ENCODE measurements around the gene ANO6.

The ANO6 gene

DNA sequence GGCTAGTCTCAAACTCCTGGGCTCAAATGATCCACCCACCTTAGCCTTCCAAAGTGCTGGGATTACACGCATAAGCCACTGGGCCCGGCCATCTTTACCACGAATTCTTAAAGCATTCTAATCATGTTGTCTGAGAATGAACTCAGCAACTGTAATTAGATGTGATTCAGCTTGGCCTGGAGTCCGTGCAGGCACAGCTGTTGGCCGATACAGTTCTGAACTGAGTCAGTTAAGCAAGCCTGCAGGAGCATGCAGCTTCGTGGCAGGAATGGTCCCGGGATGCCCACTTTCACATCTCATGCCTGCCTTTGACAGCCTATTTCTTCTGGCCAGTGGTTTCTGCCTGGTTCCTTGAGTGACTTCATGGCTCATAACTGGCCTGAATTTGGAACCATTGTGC lies 194.1 kb downstream of the ANO6 start:
- DNase-seq: no peak

DNA sequence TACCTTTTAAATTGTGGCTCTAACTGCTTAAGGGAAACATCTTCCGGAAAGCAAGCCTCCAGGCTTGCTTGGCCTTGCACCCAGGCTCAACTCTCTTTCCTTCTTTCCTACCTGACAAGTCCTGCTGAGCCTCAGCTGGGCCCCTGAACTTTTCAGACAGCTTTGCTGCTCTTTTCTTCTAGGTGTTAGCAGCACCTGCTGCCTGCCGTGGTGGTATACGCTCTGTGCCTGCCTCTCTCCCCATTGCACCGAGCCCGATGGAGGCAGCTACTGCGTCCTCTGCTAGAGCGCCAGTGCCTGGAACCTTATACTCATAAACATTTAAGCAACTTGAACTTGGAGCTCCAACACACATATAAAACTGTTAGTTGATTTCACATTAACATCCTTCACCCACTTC lies 195.7 kb downstream of the ANO6 start:
- no peak for DNase-seq

DNA sequence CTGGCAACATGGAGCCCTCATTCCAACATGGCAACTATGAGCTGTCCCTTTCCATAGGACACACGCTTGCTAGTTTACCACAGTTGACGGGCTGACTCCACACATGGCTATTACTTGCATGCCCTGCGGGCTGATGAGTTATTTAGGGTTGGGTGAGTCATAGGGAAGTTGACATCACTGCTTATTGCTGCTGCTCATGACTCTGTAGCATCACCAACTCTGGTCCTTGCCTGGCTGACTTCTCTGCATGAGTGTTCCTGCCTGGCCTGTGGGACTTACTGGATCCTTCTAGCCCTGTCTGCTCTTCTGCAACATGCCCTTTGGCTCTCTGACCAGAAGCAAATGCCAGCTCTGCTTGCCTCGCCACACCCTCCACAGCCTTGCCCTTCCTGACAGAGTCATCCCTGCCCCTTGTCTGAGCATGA lies 199.5 kb downstream of the ANO6 start:
- peak in 1 of 5 experiments; percentile 14 for DNase-seq

DNA sequence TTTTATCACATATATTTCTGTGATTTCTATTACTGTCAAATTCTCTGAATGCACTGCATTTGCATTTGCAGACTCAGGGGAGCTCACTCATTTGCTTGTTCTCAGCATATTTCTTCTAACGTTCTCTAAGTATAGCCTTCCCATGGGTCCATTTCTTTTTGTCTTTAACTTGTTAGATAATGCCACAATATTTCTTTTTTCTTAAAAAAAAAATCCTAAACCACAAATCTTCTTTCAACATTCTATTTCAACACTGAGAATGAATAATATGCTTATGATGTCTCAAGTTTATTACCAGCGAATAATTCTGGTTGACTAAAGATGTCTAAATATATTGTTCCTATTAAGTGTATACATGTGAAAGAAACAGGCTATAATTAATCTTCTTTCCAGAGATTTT lies 200.2 kb downstream of the ANO6 start:
- no peak for DNase-seq

DNA sequence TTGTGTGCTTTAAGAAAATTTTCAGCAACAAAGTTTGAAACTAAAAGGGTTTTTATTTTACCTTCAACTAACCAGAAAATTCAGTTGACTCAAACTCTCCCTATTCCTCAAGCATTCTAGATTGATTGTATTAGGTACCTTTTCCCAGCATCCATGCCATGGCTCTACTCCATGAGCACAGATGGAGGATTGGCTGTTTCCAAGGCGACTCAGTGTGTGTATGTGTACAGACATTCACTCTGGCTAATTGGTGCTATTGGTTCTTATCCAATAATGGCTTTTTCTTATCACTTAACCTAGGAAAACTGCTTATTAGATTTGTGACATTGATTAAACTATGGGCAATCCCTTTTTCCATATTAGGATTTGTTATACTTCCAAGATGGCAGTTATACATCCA lies 202.6 kb downstream of the ANO6 start:
- DNase-seq: no peak

DNA sequence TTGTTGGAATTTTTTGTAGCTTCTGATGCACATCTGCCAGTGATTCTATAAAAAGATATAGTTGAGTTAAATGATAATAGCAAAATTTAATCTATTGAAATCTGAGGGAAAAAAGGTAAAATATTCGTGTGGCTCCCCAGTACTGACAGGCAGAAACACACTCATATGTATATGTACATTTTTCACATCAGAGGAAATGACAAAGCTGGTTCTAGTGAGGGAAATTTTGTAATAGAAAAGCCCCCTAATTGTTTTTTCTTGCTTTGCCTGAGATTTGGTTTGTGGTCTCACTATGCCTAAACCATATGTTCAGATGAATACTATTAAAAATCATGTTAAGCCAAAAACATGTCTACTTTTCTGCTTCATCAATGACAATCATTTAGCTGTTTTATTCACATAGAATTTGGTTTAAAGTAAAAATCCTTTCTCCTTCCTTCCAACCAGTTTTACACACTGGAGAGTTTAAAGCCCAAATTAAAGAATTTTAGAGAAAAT lies 203.5 kb downstream of the ANO6 start:
- DNase-seq: no peak

DNA sequence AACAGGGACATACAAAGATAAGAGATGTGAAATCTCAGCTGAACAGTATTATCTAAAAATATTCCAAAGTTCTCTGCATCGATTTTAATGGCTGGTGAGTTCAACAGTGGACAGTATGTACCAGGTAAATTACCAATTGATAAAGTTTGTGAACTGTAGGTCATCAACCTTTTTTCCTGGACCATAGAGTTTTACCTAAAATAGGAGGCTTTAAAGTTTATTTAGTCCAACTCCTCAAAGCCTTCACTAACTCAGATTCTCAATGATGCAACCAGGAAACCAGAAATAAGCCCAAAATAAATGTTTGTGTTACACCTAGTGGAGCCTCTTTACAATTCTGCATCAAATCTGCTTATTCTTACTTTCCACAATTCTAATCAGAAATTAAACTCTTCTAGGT lies 205.8 kb downstream of the ANO6 start:
- DNase-seq: no peak

DNA sequence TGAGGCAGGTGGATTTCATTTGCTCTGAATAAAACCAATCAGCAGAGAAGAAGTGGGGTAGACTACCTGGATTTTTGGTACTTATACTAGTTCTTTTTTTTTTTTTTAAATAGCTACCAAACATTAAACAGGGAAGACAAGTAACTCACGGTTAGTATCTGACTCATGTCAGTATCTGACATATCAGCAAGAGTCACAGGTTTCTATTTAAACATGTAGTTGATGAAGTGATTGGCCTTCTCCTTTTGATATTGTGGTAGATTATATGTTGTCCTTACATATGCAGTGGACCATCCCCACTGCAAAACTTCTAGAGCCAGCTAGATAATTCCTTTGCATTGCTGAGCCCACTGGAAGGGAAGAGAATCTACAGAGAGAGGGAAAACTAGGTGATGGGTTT lies 208.0 kb downstream of the ANO6 start:
- peak in 1 of 5 experiments; percentile 29 for DNase-seq

DNA sequence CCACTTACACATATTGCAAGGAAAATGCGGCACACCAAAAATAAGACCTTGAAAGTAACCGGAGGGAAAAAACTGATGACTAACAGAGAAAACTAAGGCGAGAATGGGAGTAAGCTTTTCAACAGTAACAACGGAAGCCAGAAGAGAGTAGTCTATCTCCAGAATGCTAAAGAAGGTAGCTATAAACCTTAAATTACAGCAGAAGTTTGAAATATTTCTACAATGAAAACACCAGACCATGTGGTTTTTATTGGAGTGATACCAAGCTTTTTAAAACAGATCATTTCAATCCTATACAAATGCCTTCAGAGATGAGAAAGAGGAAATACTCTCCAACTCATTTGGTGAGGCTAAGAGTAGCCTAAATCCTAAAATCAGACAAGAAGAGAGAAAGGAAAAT lies 209.5 kb downstream of the ANO6 start:
- DNase-seq: no peak

DNA sequence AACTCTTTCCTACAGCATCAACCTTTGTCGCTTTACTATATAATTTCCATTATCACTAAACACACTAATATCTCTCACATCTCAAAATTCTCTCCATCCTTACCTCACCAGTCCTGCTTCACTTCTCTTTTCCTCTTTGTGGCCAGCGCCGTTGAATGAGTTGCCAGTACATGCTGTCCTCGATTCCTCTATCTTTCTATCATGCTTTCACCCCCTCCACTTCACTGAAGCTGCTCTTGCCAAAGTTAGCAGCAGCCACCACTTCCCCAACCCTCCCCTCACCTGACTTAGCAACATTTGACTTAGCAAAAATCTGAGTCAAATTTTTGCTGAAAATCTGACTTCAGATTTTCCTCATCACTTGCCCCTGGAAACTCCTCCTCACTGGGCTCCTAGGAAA lies 210.4 kb downstream of the ANO6 start:
- no peak for DNase-seq

DNA sequence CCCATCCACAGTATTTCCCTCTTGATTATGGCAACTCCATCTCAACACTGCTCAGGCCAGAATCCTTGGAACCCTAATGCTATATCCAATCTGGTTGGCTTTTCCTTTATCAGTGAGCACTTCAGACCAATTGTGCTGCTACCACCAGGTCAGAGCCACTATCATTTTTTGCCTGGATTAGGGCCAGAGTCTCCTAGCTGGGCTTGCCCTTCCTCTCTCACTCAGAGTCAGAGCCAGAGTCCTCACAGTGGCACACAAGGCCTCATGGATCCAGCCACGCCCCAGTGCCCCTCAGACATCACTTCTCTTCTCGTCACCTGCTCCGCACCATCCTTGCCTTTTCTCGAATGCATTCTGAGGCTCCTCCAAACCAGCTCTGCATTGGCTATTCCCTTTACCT lies 211.1 kb downstream of the ANO6 start:
- no peak for DNase-seq

DNA sequence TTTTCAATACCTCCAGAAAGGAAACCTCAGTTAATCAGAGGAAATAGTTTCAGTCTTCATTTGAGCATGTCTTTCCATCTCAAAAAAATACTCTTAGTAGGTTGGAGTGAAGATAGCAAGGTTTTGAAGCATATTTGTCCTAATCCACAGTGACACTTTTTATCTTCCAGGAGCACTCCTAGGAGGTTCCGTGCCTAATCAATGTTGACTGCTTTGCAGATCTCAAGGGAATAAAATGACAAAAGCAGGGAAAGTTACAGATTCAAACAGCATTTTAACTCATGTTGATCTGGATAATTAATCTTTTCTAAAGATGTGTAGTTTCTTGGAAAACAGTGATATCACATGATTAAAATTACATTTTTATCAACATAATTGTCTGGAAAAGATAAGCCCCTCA lies 213.9 kb downstream of the ANO6 start:
- DNase-seq: no peak

DNA sequence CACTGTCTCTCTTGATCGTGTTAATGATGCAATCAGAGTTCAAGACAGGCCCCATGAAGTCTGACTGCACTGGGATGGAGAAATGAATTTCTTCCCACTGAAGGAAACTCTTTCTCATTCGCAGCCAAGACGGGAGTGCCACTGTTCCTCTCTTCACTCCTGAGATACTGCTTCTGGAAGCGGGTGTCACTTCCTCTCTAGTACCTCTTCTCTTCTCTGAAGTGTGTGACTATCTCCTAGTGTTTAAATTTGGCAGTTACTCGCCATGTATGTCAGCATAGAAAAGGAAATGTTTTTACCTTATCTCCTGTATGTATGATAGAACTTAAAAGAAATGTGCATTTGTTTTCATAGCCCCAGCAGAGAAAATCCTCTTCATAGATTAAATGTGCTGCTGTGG lies 215.2 kb downstream of the ANO6 start:
- DNase-seq: no peak

DNA sequence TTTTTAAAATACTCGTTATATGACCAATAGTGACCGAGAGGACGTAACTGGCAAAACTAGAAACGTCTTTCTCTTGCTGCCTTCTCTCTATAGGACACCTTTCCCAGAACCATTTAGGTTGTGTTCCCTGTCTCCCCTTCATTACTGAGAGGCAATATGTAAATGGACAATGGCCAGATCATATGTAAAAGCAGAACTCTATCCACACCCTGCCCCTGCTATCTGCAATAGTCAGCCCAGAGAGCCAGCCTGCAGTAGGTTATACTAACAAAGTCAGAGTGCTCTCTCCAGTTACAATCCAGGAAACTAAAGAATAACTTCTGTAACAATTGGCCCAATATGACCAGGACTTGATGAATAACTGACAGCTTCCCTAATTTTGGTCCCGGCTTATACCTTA lies 216.8 kb downstream of the ANO6 start:
- DNase-seq: no peak

DNA sequence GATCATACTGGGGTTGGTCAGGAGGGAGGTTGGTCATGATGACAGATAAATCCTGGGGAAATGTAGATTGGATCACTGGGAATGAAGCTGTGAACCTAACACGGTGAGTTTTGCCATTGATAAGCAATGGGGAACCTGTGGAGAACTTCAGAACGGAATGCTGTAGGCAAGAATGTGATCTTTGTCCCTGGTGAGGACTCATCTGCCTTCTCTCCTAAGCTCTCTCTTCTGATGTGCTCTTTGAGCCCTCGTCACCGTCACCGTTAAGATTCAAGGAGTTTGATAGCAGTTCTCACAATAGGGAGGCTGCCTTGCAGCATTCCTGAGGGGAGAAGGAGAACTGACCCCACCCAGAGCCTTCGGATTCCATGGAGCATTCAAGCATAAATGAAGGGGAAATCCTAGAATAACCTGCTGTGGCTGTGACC lies 217.6 kb downstream of the ANO6 start:
- DNase-seq: no peak

DNA sequence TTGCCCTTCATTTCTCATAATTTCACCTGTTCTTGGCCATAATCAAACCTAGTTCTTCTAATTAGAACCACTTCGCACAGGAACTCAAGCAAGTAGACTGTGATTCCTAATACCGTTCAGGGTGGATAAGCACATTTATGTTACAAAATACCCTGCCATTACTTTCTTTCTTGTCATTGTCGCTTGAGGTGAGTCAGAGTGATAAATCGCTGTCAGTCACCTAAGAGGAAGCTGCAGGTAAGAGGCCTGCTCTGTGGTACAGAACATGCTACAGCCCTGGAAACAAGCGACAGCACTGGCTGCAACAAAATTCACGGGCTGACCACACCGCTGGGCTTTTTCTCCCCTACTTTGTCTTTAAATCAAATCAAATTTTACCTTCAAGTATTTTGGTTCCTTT lies 218.2 kb downstream of the ANO6 start:
- DNase-seq: no peak

DNA sequence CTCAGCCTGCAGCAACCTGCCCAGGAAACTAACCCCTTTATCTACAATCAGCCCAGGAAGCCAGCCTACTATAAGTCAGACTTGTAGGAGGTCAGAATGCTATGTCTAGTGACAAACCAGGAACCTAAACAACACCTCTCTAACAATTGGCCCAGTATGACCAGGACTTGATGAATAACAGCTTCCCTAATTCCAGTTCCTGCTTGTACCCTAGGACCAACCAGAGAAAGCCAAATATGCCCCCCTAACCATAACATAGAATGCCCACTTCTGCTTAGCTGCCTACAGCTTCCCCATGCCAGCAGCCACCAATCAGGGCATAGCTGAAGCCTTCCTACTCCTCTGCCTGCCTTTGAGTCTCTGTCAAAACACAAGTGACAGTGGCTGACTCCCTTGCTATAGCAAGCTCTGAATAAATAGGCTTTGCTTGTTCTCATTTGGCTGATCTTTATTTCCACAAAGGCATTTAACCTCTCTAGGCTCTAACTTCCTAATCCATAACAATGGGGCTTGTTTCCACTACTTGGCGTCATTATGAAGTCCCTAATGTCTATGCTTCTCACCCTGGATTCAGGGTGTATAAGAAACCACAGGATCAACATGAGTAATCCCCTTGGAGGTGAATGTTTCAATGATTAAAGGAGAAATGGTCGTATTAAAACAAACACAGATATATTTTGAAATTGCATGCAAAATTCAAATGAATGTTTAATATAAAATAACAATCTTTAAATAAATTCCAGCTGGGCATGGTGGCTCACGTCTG lies 220.2 kb downstream of the ANO6 start:
- no peak for DNase-seq

DNA sequence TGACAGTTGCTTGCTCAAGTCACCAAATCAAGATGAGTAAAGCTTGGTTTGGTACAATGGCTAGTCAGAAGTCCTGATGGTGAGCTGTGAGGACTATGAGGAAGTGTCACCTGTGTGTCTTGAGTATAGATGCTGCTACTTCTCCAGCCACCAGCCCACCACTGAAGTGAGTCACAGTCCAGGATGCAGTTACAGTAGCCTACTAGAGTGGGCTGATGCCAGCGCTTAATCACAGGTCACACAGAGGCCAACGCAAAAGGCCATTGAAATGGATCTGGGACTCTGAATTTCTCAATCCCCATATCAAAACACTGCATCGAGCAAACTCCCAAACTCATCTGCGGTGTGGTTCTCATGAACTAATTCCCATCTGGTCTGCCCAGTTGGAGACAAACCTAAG lies 223.1 kb downstream of the ANO6 start:
- no peak for DNase-seq

DNA sequence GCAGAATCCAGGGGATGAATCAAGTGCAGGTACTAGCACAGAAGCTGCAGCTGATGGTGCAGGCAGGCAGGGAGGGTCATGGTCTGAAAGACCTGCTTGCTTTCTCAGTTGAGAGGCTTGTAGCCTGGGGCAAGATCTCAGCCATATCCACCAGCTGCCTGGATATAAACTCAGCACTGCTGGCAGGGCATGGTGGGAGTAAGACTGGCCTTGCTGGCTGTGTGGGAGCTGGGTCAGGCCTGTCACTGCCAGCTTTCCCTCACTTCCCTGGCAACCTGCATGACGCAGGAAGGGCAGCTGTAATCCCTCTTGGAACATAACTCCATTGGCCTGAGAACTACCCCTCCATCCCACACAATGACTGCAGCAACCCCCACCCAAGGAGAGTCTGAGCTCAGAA lies 230.1 kb downstream of the ANO6 start:
- DNase-seq: no peak

DNA sequence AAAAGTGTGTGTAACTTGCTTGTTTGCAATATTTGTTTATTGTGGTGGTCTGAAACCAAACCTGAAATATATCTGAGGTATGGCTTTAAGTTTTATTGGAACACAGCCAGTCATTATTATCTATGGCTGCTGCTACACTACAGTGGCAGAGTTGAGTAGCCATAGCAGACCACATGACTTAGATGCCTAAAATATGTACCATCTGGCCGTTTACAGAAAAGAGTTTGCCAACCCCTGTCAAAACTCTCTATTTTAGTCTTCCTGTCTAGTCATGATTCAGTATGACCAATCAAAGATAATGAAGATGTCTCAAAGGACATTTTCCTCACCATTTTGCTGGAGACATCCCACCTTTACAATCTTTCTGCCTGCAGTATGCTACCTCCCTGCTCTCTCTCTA lies 242.3 kb downstream of the ANO6 start:
- DNase-seq: no peak

DNA sequence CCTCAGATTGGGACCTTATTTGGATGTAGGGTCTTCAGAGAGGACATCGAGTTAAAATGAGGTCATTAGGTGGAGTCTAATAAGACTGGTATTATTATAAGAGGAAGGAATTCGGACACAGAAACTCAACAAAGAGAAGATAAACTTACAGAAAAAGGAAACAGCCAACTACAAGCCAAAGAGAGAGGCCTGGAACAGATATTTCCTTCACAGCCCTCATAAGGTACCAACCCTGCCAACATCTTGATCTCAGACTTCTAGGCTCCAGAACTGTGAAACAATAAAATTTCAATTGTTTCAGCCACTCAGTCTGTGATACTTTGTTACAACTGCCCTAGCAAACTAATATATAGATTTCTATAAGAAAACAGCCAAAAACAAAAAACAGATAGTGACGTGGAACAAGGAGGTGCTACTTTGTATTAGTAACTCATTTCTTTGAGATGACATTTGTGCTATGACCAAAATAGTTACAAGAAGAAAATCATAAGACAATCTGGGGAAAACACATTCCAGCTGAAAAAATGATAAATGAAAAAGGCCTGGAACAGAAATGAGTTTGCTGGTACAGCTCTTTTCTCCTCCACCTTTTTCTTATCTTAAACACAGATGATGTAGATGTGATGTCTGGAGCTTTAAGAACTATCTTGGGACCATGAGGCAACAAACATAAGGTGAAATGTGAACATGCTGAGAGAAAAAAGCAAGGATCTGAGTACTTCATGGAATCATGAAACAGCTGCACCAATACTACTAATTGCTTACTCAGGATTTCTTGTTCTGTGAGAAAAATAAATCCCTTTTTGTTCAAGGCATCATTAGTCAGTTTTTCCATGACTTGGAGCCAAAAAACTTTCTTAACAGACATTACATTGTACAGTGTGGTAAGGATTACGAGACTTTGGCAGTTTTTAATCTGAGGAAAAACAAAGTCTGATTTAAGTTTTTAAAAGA lies 243.2 kb downstream of the ANO6 start:
- DNase-seq: no peak

DNA sequence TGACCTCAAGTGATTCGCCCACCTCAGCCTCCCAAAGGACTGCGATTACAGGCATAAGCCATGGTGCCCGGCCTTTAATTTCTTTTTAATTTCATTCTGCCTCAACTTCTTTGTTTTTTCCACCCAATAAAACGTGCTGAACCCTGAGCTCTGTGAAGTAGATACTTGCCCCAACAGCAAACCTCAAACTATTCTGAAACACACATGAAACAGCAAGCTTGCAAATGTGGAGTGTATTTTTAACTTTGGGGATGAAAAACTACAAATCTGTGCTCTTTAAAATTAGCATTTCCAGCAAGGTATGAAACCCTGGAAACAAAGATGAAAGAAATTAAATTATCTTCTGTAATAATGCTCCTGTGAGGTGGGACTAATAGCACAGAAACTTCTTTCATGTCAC lies 246.6 kb downstream of the ANO6 start:
- no peak for DNase-seq

DNA sequence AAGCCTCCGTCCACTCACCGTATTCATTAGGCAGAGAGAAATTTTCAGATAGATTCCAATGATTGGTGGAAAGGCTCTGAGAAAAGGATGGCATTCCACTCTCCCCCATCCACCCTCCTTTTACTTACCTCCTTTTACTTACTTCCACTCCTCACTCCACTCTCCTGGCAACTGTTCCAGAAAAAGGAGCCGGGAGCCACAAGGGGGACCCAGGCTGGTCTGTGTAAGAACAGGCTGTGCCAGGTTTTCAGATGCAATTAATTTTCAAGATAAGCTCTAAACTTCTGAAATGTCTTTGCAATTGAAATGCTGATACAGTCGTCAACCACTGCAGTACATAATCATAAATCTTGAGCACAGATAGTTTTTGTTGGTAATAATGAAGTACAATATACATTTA lies 248.8 kb downstream of the ANO6 start:
- no peak for DNase-seq
